ENCODE data around the gene POLK. TPM values are rescaled to one million over a fixed set of nuclear protein-coding genes. Genes with fewer than 3 reads are reported as not detected.
"Not testable (repeated sequence)": the region's sequence is repeated elsewhere in the genome, so short reads cannot be mapped to it uniquely, and the experiment has no call there.

POLK gene
- total and polyA plus RNA-seq, 11 donors = 5.2 to 28.8 (median 19.9) TPM

GRCh38 chr5:75532190-75532589 lies 20.5 kb downstream of the POLK start:
- DNase-seq = no peak
- H3K4me3 ChIP-seq = no peak overlapping the region
- ATAC-seq = no peak
- H3K27ac ChIP-seq = no peak overlapping the region
- peaks cover 0 to 15% (median 0%) of the 10 kb centered on the region in 9 donors for H3K36me3 ChIP-seq
- no peaks in the 10 kb centered on the region for H3K27me3 ChIP-seq
- intact Hi-C loops (cut with DNase I) = no loop called here
- 95 to 100% (median 100%) methylated on average over 2 of the region's 2 CpGs for WGBS, 4 donors
- TF ChIP-seq CTCF (IDR thresholded peaks at IDR 0.05) (no peak), POLR2A (IDR thresholded peaks at IDR 0.05) (no peak)
- peaks cover 0 to 37% (median 13%) of the 10 kb centered on the region in 12 donors for H3K9me3 ChIP-seq
- peaks cover 0 to 21% (median 2%) of the 10 kb centered on the region in 12 donors for H3K4me1 ChIP-seq

DNA sequence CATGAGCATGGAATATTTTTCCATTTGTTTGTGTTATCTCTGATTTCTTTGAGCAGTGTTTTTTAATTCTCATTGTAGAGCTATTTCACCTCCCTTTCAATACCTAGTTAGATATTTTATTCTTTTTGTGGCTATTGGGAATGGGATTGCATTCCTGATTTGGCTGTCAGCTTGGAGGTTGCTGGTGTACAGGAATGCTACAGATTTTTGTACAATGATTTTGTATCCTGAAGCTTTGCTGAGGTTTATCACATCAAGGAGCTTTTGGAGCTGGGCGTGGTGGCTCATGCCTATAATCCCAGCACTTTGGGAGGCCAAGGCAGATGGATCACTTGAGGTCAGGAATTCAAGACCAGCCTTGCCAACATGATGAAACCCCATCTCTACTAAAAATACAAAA lies 22.0 kb downstream of the POLK start:
- 95 to 100% (median 98%) methylated on average over 1 of the region's 1 CpG for WGBS, 4 donors
- H3K27ac ChIP-seq; H3K4me3 ChIP-seq; intact Hi-C loops (cut with DNase I); ATAC-seq; H3K27me3 ChIP-seq; DNase-seq: not testable (repeated sequence)
- Histone ChIP-seq H3K4me1 (peaks cover 0 to 20% (median 2%) of the 10 kb centered on the region in 12 donors), H3K9me3 (peaks cover 0 to 37% (median 13%) of the 10 kb centered on the region in 12 donors), H3K36me3 (peaks cover 0 to 15% (median 0%) of the 10 kb centered on the region in 9 donors)

- peaks cover 0 to 37% (median 13%) of the 10 kb centered on the region in 12 donors for H3K9me3 ChIP-seq
- no peak for ATAC-seq
- no peak overlapping the region for H3K4me3 ChIP-seq
- H3K27ac ChIP-seq = no peak overlapping the region
- peaks cover 0 to 24% (median 4%) of the 10 kb centered on the region in 12 donors for H3K4me1 ChIP-seq
- no peaks in the 10 kb centered on the region for H3K27me3 ChIP-seq
- peaks cover 0 to 15% (median 0%) of the 10 kb centered on the region in 9 donors for H3K36me3 ChIP-seq
- TF ChIP-seq CTCF (IDR thresholded peaks at IDR 0.05) (no peak), POLR2A (IDR thresholded peaks at IDR 0.05) (no peak)
- WGBS, 4 donors = 96 to 99% (median 99%) methylated on average over 2 of the region's 2 CpGs
- no peak for DNase-seq
- intact Hi-C loops (cut with DNase I) = no loop called here
These were observed 23.0 kb downstream of the POLK start for GRCh38 chr5:75534734-75535133.

GRCh38 chr5:75536147-75536546 lies 24.5 kb downstream of the POLK start:
- Histone ChIP-seq H3K9me3 (peaks cover 0 to 37% (median 13%) of the 10 kb centered on the region in 12 donors), H3K4me3 (no peak overlapping the region), H3K4me1 (peaks cover 0 to 25% (median 4%) of the 10 kb centered on the region in 12 donors), H3K36me3 (peaks cover 0 to 10% (median 0%) of the 10 kb centered on the region in 9 donors), H3K27me3 (no peaks in the 10 kb centered on the region), H3K27ac (no peak overlapping the region)
- WGBS, 4 donors = 83 to 95% (median 90%) methylated on average over 3 of the region's 3 CpGs
- intact Hi-C loops (cut with DNase I) = no loop called here
- ATAC-seq (no peak), DNase-seq (no peak)
- TF ChIP-seq CTCF (IDR thresholded peaks at IDR 0.05) = no peak
- no peak for TF ChIP-seq POLR2A (IDR thresholded peaks at IDR 0.05)

Measured in heart left ventricle (tissue), 16 donors.